ENCODE results near the gene DNASE2. TPM values are rescaled to one million over a fixed set of nuclear protein-coding genes. Genes with fewer than 3 reads are reported as not detected.
"Not testable (repeated sequence)": the region's sequence is repeated elsewhere in the genome, so short reads cannot be mapped to it uniquely, and the experiment has no call there.

Gene DNASE2
- total and polyA plus RNA-seq, 2 of the 8 experiments (the other 6 are each of a cell fraction or from before 2014, with no cell fraction given): 33.2 to 48.2 TPM

GRCh38 chr19:12890299-12890786, 9.1 kb upstream of the DNASE2 start:
- H3K4me1 ChIP-seq (replicated peaks in 1 of 4; ENCODE audit: control insufficient read depth in 3 of 4, insufficient read depth in 4 of 4, low read length in 3 of 4); H3K4ac ChIP-seq (replicated peaks; ENCODE audit: insufficient read length, low read depth, low read length); H2BK20ac ChIP-seq (ENCODE audit: low read length); H3K27me3 ChIP-seq (replicated peaks in 1 of 4; ENCODE audit: control insufficient read depth in 3 of 4, extremely low read depth in 1 of 4, insufficient read depth in 3 of 4, low read length in 3 of 4); H3K9me3 ChIP-seq (ENCODE audit: insufficient read depth in 2 of 2, low read depth in 1 of 2, low read length in 1 of 2); H3K56ac ChIP-seq (replicated peaks; ENCODE audit: insufficient read length, low read depth, low read length); H2BK12ac ChIP-seq (ENCODE audit: low read depth, low read length); H3K14ac ChIP-seq (ENCODE audit: insufficient read length); H2BK120ac ChIP-seq (replicated peaks; ENCODE audit: low read depth, low read length); FAIRE-seq; H4K8ac ChIP-seq (ENCODE audit: extremely low read depth, insufficient read depth, low read length); H2BK15ac ChIP-seq (ENCODE audit: low read length); DNase-seq (ENCODE audit: low read depth in 1 of 2, low spot score in 2 of 2); H2AFZ ChIP-seq (ENCODE audit: low read length); H2AK5ac ChIP-seq (ENCODE audit: low read depth, low read length); H3K79me1 ChIP-seq (ENCODE audit: low read depth, low read length); H4K20me1 ChIP-seq (replicated peaks in 1 of 2; ENCODE audit: control insufficient read depth in 1 of 2, insufficient read depth in 2 of 2, low read length in 2 of 2); H3K23ac ChIP-seq (ENCODE audit: insufficient read length): not testable (repeated sequence)
- Histone ChIP-seq H4K5ac (ENCODE audit: insufficient read length, low read depth, low read length) (peak overlapping the region; percentile 69), H3K4me3 (ENCODE audit: extremely low read depth in 1 of 4, insufficient read depth in 2 of 4, low read depth in 3 of 4, low read length in 4 of 4) (peak overlapping the region; percentile 16 to 88 (median 50); a peak in 6 of 8 replicates), H4K91ac (replicated peaks; ENCODE audit: insufficient read length, low read length) (peak overlapping the region; percentile 12), H3K79me2 (ENCODE audit: control insufficient read depth in 1 of 2, insufficient read depth in 2 of 2, low read length in 2 of 2) (peaks cover 0 to 12% of the 10 kb centered on the region in 2 experiments; a peak in 1 of 4 replicates), H2BK5ac (ENCODE audit: low read depth, low read length) (peak overlapping the region; percentile 8; the same call in 1 of the 2 replicates), H3K23me2 (ENCODE audit: low read depth, low read length) (peaks cover 15% of the 10 kb centered on the region; the same call in 1 of the 2 replicates), H3K27ac (ENCODE audit: low read depth, low read length) (peak overlapping the region; percentile 82; the same call in 1 of the 2 replicates), H3K9ac (replicated peaks in 1 of 4; ENCODE audit: extremely low read depth in 1 of 4, low read depth in 3 of 4, low read length in 3 of 4) (peak overlapping the region; percentile 9 to 90 (median 68)), H3K4me2 (ENCODE audit: insufficient read depth in 1 of 2, low read depth in 2 of 2, low read length in 2 of 2) (peak overlapping the region; percentile 78 to 84), H3K18ac (ENCODE audit: extremely low read depth, low read length) (peak overlapping the region; percentile 11; the same call in 1 of the 2 replicates), H3K36me3 (ENCODE audit: control insufficient read depth in 2 of 4, insufficient read depth in 4 of 4, low read length in 3 of 4) (peaks cover 7 to 17% (median 13%) of the 10 kb centered on the region in 4 experiments)
- peak; percentile 1; the same call in 1 of the 2 replicates for TF ChIP-seq PHF8 (conservative IDR thresholded peaks at IDR 0.05; ENCODE audit: low read depth, low read length)
- peak; percentile 53 for TF ChIP-seq POLR2AphosphoS5 (IDR thresholded peaks at IDR 0.05; ENCODE audit: low read depth, low read length)
- ChIA-PET CTCF (ENCODE audit: partially characterized antibody) (interaction anchor here (0.6 to 1.6 kb wide), 10 partner anchors 10 to 200 kb away, joined by 3 to 6 read pairs (median 4); no protein-coding TSS in a partner anchor), POLR2A (ENCODE audit: partially characterized antibody) (interaction anchor here (0.5 to 10.5 kb wide), 33 partner anchors 9 to 1654 kb away, joined by 3 to 110 read pairs (median 4); partner anchors contain the start of genes CALR, DNASE2, FARSA and GADD45GIP1)
- 47% methylated on average over 9 of the region's 10 CpGs; no CpG with 5 or more reads in 1 of the 2 experiments for WGBS, 2 experiments (ENCODE audit: extremely low coverage in 1 of 2, insufficient coverage in 1 of 2, insufficient read length in 1 of 2, insufficient replicate concordance in 2 of 2, low coverage in 1 of 2, low lambda C conversion rate in 2 of 2, missing lambda C conversion rate in 1 of 2)

Data from H1 (cell line).